ENCODE data around the gene IQGAP3.

The IQGAP3 gene

GRCh38 chr1:156497078-156497742 lies 75.2 kb downstream of the IQGAP3 start:
- DNase-seq (ENCODE audit: extremely low read depth, low read depth): no peak
- H3K4me3 ChIP-seq (replicated peaks; ENCODE audit: low read depth, low read length): peak overlapping the region; percentile 0
- TF ChIP-seq, protein P1, sequence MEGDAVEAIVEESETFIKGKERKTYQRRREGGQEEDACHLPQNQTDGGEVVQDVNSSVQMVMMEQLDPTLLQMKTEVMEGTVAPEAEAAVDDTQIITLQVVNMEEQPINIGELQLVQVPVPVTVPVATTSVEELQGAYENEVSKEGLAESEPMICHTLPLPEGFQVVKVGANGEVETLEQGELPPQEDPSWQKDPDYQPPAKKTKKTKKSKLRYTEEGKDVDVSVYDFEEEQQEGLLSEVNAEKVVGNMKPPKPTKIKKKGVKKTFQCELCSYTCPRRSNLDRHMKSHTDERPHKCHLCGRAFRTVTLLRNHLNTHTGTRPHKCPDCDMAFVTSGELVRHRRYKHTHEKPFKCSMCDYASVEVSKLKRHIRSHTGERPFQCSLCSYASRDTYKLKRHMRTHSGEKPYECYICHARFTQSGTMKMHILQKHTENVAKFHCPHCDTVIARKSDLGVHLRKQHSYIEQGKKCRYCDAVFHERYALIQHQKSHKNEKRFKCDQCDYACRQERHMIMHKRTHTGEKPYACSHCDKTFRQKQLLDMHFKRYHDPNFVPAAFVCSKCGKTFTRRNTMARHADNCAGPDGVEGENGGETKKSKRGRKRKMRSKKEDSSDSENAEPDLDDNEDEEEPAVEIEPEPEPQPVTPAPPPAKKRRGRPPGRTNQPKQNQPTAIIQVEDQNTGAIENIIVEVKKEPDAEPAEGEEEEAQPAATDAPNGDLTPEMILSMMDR (IDR thresholded peaks at IDR 0.05; ENCODE audit: low read depth, low read length, missing control alignments): no peak

DNA sequence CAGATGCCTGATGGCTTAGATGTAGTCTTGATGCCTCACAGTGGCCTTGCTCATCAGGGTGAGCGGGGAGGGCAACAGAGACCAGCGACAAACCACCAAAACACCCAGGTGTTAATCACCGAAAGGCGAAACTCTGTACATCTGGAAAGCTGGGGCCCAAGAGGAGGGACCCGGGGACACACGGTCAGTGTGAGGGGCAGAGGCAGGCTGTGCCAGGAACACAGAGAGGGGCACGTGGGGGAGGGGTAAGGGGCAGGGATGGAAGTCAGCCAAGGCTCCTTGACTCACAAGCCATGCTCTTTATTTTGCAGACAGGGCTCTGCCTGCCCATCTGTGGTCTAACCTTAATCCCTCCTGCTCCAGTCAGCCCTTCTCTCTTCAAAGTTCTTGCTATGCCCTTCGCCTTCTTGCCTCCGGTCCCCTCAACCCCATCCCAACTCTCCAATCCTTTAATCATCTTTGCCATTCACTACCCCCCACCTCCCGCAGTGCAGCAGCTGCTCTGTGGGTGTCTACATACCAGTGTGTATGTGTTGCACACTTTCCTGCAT lies 76.1 kb downstream of the IQGAP3 start:
- TF ChIP-seq, protein P1 (IDR thresholded peaks at IDR 0.05; ENCODE audit: low read depth, low read length, missing control alignments): no peak
- no peak for DNase-seq (ENCODE audit: extremely low read depth, low read depth)
- no peak overlapping the region for H3K4me3 ChIP-seq (replicated peaks; ENCODE audit: low read depth, low read length)

GRCh38 chr1:156495401-156496140 lies 76.8 kb downstream of the IQGAP3 start:
- DNase-seq (ENCODE audit: extremely low read depth, low read depth): no peak
- no peak overlapping the region for H3K4me3 ChIP-seq (replicated peaks; ENCODE audit: low read depth, low read length)
- TF ChIP-seq, protein P1 (IDR thresholded peaks at IDR 0.05; ENCODE audit: low read depth, low read length, missing control alignments): no peak

DNA sequence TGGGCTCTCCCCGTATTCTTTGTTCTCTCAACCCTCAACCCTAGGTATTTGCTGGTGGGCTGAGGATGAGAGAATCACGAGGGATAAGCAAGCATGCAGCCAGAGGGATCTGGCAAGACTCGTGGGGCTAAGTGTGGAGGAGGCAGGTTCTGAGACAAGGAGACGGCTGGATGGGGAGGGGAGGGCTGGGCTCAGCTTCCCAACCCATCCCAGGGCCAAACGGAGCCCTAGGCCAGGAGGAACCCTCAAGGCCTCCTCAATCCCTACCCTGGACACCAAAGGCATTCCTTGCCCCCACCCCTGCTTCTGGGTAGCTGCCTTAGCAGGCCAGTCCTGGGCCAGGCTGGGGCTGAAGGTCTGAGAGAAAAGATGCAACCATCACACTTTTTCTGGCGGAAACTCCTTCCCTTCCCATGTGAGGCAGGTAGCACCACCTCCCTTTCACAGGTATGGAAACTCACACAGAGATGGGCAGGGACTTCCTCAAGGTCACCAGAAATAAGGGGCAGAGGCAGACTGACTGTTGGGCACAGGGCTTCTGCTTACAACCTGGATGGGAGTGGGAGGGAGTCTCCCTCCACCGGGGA lies 78.0 kb downstream of the IQGAP3 start:
- TF ChIP-seq, protein P1 (IDR thresholded peaks at IDR 0.05; ENCODE audit: low read depth, low read length, missing control alignments): no peak
- DNase-seq (ENCODE audit: extremely low read depth, low read depth): no peak
- no peak overlapping the region for H3K4me3 ChIP-seq (replicated peaks; ENCODE audit: low read depth, low read length)

DNA sequence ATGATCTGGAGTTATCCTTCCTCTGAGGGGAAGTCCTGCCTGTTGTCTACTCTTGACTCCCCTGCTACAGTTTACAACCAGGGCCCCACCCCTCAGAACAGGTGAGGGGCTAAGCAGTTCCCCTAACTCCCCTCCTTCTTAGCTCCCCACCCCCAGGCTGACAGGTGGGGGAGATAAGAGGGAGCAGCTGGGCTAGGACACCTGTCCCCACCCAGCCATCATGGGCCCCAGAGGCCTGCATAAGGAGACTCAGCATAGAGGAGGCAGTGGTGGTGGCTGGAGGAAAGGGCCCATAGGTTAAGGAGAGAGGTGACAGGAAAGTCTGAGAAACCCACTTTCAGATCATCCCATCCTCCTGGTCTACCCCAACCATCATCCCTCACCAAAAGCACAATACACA lies 78.6 kb downstream of the IQGAP3 start:
- DNase-seq (ENCODE audit: extremely low read depth, low read depth): no peak
- no peak overlapping the region for H3K4me3 ChIP-seq (replicated peaks; ENCODE audit: low read depth, low read length)
- TF ChIP-seq, protein P1 (IDR thresholded peaks at IDR 0.05; ENCODE audit: low read depth, low read length, missing control alignments): no peak

- TF ChIP-seq, protein P1 (IDR thresholded peaks at IDR 0.05; ENCODE audit: low read depth, low read length, missing control alignments): no peak
- no peak for DNase-seq (ENCODE audit: extremely low read depth, low read depth)
- H3K4me3 ChIP-seq (replicated peaks; ENCODE audit: low read depth, low read length): no peak overlapping the region
These were observed 79.2 kb downstream of the IQGAP3 start for GRCh38 chr1:156493154-156493631.
